Neural cell (in vitro differentiated cells): ENCODE measurements around the gene HSF5. TPM values are rescaled to one million over a fixed set of nuclear protein-coding genes. Genes with fewer than 3 reads are reported as not detected.

Source experiments
- H2AFZ ChIP-seq: fragments of 200-600, 300-800 bp; sonication (generic), shearing (Covaris generic); 2 replicates; pipeline ENCODE4 v1.6.0; 2014; ENCODE audit warnings: low read depth, mild to moderate bottlenecking, antibody characterized with exemption, low read length, moderate library complexity
- H3F3A ChIP-seq: fragments of 200-600 bp; shearing (Covaris generic); 2 replicates; pipeline ENCODE4 v1.6.1; 2016; ENCODE audit warnings: mild to moderate bottlenecking, moderate library complexity, mixed read lengths, antibody characterized with exemption, low read length; ENCODE audit not compliant: insufficient read depth, poor library complexity, severe bottlenecking
- H3K27ac ChIP-seq: fragments of 200-600, 300-800 bp; sonication (generic), shearing (Covaris generic); 2 replicates; pipeline ENCODE4 v1.5.1; 2014; ENCODE audit warnings: mild to moderate bottlenecking, low read length, moderate library complexity
- H3K27me3 ChIP-seq: fragments of 300-800, 200-600 bp; sonication (generic), shearing (Covaris generic); 2 replicates; pipeline ENCODE4 v1.6.0; 2014; ENCODE audit warnings: mild to moderate bottlenecking, low read depth, low read length, moderate library complexity; ENCODE audit not compliant: insufficient read depth
- H3K36me3 ChIP-seq: fragments of 300-800, 200-600 bp; sonication (generic), shearing (Covaris generic); 2 replicates; pipeline ENCODE4 v1.5.1; 2014; ENCODE audit warnings: mild to moderate bottlenecking, antibody characterized with exemption, low read length, moderate library complexity; ENCODE audit not compliant: insufficient read depth
- H3K4me2 ChIP-seq: fragments of 300-800, 200-600 bp; sonication (generic), shearing (Covaris generic); 2 replicates; pipeline ENCODE4 v1.6.0; 2014; ENCODE audit warnings: mild to moderate bottlenecking, low read length
- H3K4me3 ChIP-seq: fragments of 300-800, 200-600 bp; sonication (generic), shearing (Covaris generic); 2 replicates; pipeline ENCODE4 v1.5.1; 2014; ENCODE audit warnings: mild to moderate bottlenecking, low read length, moderate library complexity
- H3K79me2 ChIP-seq: fragments of 200-600 bp; shearing (Covaris generic); replicated peaks from 2 replicates; pipeline ENCODE4 v1.6.0; 2014; ENCODE audit warnings: mild to moderate bottlenecking, low read length, moderate library complexity; ENCODE audit not compliant: insufficient read depth
- H3K9ac ChIP-seq: fragments of 300-800, 200-600 bp; sonication (generic), shearing (Covaris generic); 2 replicates; pipeline ENCODE4 v1.6.1; 2016; ENCODE audit warnings: mild to moderate bottlenecking, low read length, mixed read lengths
- H3K9me2 ChIP-seq: fragments of 200-600 bp; shearing (Covaris generic); 2 replicates; pipeline ENCODE4 v1.6.1; 2016; ENCODE audit warnings: mild to moderate bottlenecking, low read length, mixed read lengths; ENCODE audit not compliant: insufficient read depth
- H3K9me3 ChIP-seq: fragments of 200-600, 300-800 bp; sonication (generic), shearing (Covaris generic); 2 replicates; pipeline ENCODE4 v1.6.1; 2016; ENCODE audit warnings: mild to moderate bottlenecking, mixed run types, low read length, moderate library complexity, mixed read lengths
- H4K20me1 ChIP-seq: fragments of 200-600 bp; shearing (Covaris generic); 2 replicates; pipeline ENCODE4 v1.6.1; 2016; ENCODE audit warnings: mild to moderate bottlenecking, mixed run types; ENCODE audit not compliant: insufficient read depth
- CTCF ChIP-seq: fragments of 450-650 bp; IDR thresholded peaks from 2 replicates; pipeline ENCODE4 v1.5.1; 2014; ENCODE audit warnings: antibody characterized with exemption, mild to moderate bottlenecking, moderate library complexity; ENCODE audit not compliant: poor library complexity, severe bottlenecking
- EP300 ChIP-seq: fragments of 450-650 bp; conservative IDR thresholded peaks from 2 replicates; pipeline ENCODE4 v1.6.1; 2014; ENCODE audit warnings: antibody characterized with exemption, mild to moderate bottlenecking, moderate library complexity; ENCODE audit not compliant: poor library complexity, severe bottlenecking
- EZH2 ChIP-seq: fragments of 200-600, 300-800 bp; shearing (Covaris generic), sonication (generic); IDR thresholded peaks from 2 replicates; pipeline ENCODE4 v1.6.1; 2014; ENCODE audit warnings: antibody characterized with exemption, low read length, borderline replicate concordance, mild to moderate bottlenecking; ENCODE audit not compliant: insufficient read depth, poor library complexity, severe bottlenecking
- MXI1 ChIP-seq: fragments of 450-650 bp; conservative IDR thresholded peaks from 2 replicates; pipeline ENCODE4 v1.6.1; 2014; ENCODE audit warnings: antibody characterized with exemption, mild to moderate bottlenecking; ENCODE audit not compliant: poor library complexity, severe bottlenecking
- POLR2AphosphoS5 ChIP-seq: IDR thresholded peaks from 2 replicates; pipeline ENCODE4 v1.6.1; 2012
- RAD21 ChIP-seq: fragments of 450-650 bp; conservative IDR thresholded peaks from 2 replicates; pipeline ENCODE4 v1.6.1; 2014; ENCODE audit warnings: antibody characterized with exemption, mild to moderate bottlenecking, moderate library complexity
- REST ChIP-seq: IDR thresholded peaks from 2 replicates; pipeline ENCODE4 v1.6.1; 2012; ENCODE audit warnings: borderline replicate concordance
- SMC3 ChIP-seq: fragments of 450-650 bp; conservative IDR thresholded peaks from 2 replicates; pipeline ENCODE4 v1.6.1; 2014; ENCODE audit warnings: antibody characterized with exemption, mild to moderate bottlenecking, moderate library complexity; ENCODE audit not compliant: poor library complexity
- TAF1 ChIP-seq: IDR thresholded peaks from 2 replicates; pipeline ENCODE4 v1.6.1; 2012; ENCODE audit warnings: low read depth
- polyA plus RNA-seq: library from polyadenylated mRNA; depleted of rRNA; stranded (reverse); fragments of >200 nt; gene quantifications from 2 replicates; pipeline ENCODE4 v1.2.3, GENCODE V29; 2014

HSF5 gene
- polyA plus RNA-seq, 1 donor from 2014 or later, result 0.21 TPM

- no peaks in the 10 kb centered on the region for H3K9me3 ChIP-seq
- H3K4me3 ChIP-seq, result no peak overlapping the region
- no peak overlapping the region for H2AFZ ChIP-seq
- TF ChIP-seq EP300, result no peak
- no peak for TF ChIP-seq TAF1
- no peak for TF ChIP-seq CTCF
- no peak for TF ChIP-seq MXI1
- TF ChIP-seq SMC3, result no peak
- TF ChIP-seq REST, result no peak
- no peak for TF ChIP-seq RAD21
- TF ChIP-seq POLR2AphosphoS5, result no peak
- no peak for TF ChIP-seq EZH2
- H3K4me2 ChIP-seq, result no peak overlapping the region
- H3K79me2 ChIP-seq, result no peaks in the 10 kb centered on the region
- H3K27ac ChIP-seq, result no peak overlapping the region
- no peaks in the 10 kb centered on the region for H3K27me3 ChIP-seq
- no peaks in the 10 kb centered on the region for H3K9me2 ChIP-seq
- H3K36me3 ChIP-seq, result no peaks in the 10 kb centered on the region
- no peaks in the 10 kb centered on the region for H3F3A ChIP-seq
- H4K20me1 ChIP-seq, result no peaks in the 10 kb centered on the region
- H3K9ac ChIP-seq, result no peak overlapping the region
Observed at GRCh38 chr17:58379511-58379824, 108.7 kb downstream of the HSF5 start.

- H3K79me2 ChIP-seq, result no peaks in the 10 kb centered on the region
- H3K27me3 ChIP-seq, result no peaks in the 10 kb centered on the region
- no peaks in the 10 kb centered on the region for H3K9me2 ChIP-seq
- no peak overlapping the region for H2AFZ ChIP-seq
- no peak overlapping the region for H3K9ac ChIP-seq
- H3K27ac ChIP-seq, result no peak overlapping the region
- no peaks in the 10 kb centered on the region for H3K9me3 ChIP-seq
- no peak overlapping the region for H3K4me2 ChIP-seq
- H3K4me3 ChIP-seq, result no peak overlapping the region
- H3K36me3 ChIP-seq, result no peaks in the 10 kb centered on the region
- TF ChIP-seq EP300, result no peak
- no peak for TF ChIP-seq EZH2
- no peak for TF ChIP-seq MXI1
- TF ChIP-seq CTCF, result no peak
- no peak for TF ChIP-seq POLR2AphosphoS5
- TF ChIP-seq REST, result no peak
- TF ChIP-seq SMC3, result no peak
- no peak for TF ChIP-seq TAF1
- TF ChIP-seq RAD21, result no peak
- H3F3A ChIP-seq, result no peaks in the 10 kb centered on the region
- H4K20me1 ChIP-seq, result no peaks in the 10 kb centered on the region
Observed at GRCh38 chr17:58378733-58379510, 109.3 kb downstream of the HSF5 start.
